Cardiac muscle cell (in vitro differentiated cells and primary cell): ENCODE measurements around the gene LPP. TPM values are rescaled to one million over a fixed set of nuclear protein-coding genes. Genes with fewer than 3 reads are reported as not detected.
A peak's percentile ranks its signal among the peaks of the same experiment; 100 is the strongest.

Experiments
- DNase-seq, 2 donors: peaks; one replicate each; pipeline versions ENCODE4 v3.0.0 to v3.0.0-alpha.2; 2010 to 2017; ENCODE audit warnings: low read depth in 1 of 2, low spot score in 1 of 2
- H3K27ac ChIP-seq: fragments of 200-600 bp; sonication (generic); 2 replicates; pipeline ENCODE4 v1.5.1; 2016
- H3K27me3 ChIP-seq: fragments of 200-600 bp; sonication (generic); 2 replicates; pipeline ENCODE4 v1.6.0; 2016; ENCODE audit warnings: control low read depth
- H3K36me3 ChIP-seq: fragments of 200-600 bp; sonication (generic); 2 replicates; pipeline ENCODE4 v1.5.1; 2016; ENCODE audit warnings: control low read depth
- H3K4me1 ChIP-seq: fragments of 200-600 bp; sonication (generic); 2 replicates; pipeline ENCODE4 v1.8.1; 2017; ENCODE audit warnings: low read depth, mild to moderate bottlenecking, mixed run types
- H3K4me3 ChIP-seq: fragments of 200-600 bp; sonication (generic); 2 replicates; pipeline ENCODE4 v1.5.1; 2016; ENCODE audit warnings: mild to moderate bottlenecking
- H3K9me3 ChIP-seq: fragments of 200-600 bp; sonication (generic); 2 replicates; pipeline ENCODE4 v1.5.1; 2017; ENCODE audit warnings: low read depth, mild to moderate bottlenecking, control low read depth
- polyA plus RNA-seq: library from polyadenylated mRNA; unstranded; fragments of >200 nt; fragmentation: Nextera tagmentation; extraction: Ambion mirVana; gene quantifications from 2 replicates; pipeline ENCODE4 v1.2.1, GENCODE V29; 2016
- total RNA-seq: library from RNA; depleted of rRNA; stranded (reverse); fragments of >200 nt; gene quantifications from 2 replicates; pipeline ENCODE4 v1.2.3, GENCODE V29; 2016
- TF ChIP-seq, protein P1 (sequence below): IDR thresholded peaks from 2 replicates; pipeline ENCODE4 v1.5.1; 2012; ENCODE audit warnings: low read depth, mild to moderate bottlenecking, low read length

LPP gene
- total and polyA plus RNA-seq, 2 experiments from 2014 or later = 21.4 to 45.2 TPM

DNA sequence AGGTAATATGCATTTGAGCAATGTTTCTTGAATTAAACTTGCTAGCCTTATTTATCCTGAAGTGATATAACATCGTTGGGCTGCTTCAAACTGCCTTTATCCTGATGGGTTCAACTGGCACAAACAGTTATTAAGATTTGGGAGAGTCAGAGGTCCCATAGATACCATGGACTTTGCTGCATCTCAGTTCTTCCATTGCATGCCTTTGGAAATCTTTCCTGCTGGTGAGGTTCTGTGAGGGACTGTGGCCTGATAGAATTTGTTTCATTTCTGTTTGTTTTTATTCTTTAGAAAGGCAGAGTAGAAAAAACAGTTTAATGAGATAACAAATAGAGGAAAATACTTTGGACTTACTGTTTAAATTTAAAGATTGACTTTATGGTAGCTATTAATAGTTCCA is 508.3 kb downstream of the LPP start:
- no peaks in the 10 kb centered on the region for H3K27me3 ChIP-seq
- DNase-seq = no peak
- H3K9me3 ChIP-seq = no peaks in the 10 kb centered on the region
- H3K4me1 ChIP-seq = no peaks in the 10 kb centered on the region
- TF ChIP-seq, protein P1, sequence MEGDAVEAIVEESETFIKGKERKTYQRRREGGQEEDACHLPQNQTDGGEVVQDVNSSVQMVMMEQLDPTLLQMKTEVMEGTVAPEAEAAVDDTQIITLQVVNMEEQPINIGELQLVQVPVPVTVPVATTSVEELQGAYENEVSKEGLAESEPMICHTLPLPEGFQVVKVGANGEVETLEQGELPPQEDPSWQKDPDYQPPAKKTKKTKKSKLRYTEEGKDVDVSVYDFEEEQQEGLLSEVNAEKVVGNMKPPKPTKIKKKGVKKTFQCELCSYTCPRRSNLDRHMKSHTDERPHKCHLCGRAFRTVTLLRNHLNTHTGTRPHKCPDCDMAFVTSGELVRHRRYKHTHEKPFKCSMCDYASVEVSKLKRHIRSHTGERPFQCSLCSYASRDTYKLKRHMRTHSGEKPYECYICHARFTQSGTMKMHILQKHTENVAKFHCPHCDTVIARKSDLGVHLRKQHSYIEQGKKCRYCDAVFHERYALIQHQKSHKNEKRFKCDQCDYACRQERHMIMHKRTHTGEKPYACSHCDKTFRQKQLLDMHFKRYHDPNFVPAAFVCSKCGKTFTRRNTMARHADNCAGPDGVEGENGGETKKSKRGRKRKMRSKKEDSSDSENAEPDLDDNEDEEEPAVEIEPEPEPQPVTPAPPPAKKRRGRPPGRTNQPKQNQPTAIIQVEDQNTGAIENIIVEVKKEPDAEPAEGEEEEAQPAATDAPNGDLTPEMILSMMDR = no peak
- no peak overlapping the region for H3K27ac ChIP-seq
- no peaks in the 10 kb centered on the region for H3K36me3 ChIP-seq
- no peak overlapping the region for H3K4me3 ChIP-seq

DNA sequence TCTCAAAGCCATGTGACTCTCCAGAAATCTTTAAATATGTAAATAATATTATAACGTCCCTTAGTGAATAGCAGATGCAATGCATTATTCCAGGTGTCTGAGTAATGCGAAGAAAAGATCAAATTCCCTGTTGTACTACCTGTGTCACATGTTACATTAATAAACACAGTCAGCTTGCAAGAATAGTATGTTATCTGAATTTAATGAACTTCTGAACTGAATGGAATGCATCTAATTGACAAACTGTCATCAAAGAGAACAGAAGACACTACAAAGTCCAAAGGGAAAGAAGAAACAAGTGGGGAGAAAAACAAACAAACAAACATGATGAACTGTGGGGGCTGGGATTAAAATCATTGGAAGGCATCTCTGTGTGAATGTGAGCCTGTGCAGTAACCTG is 508.8 kb downstream of the LPP start:
- H3K27me3 ChIP-seq = no peaks in the 10 kb centered on the region
- H3K4me1 ChIP-seq = no peaks in the 10 kb centered on the region
- no peaks in the 10 kb centered on the region for H3K9me3 ChIP-seq
- no peak overlapping the region for H3K4me3 ChIP-seq
- no peaks in the 10 kb centered on the region for H3K36me3 ChIP-seq
- TF ChIP-seq, protein P1 = no peak
- DNase-seq = no peak
- H3K27ac ChIP-seq = no peak overlapping the region

DNA sequence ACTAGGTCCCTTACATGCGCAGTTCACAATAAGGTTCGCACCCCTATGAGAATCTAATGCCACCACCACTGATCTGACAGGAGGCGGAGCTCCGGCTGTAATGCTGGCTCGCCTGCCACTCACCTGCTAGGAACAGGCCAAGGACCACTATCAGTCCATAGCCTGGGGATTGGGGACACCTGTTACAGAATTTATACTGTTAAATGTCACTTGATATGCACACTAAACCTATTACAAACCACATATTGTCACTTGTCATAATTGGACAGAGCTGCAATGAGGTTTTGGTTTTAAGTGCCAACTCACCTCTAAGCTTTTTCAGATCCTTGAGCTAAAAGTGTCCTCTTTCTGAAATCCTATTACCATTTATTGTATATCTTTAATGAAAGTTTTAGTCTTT is 509.9 kb downstream of the LPP start:
- TF ChIP-seq, protein P1 = no peak
- Histone ChIP-seq H3K4me3 (no peak overlapping the region), H3K4me1 (no peaks in the 10 kb centered on the region), H3K36me3 (no peaks in the 10 kb centered on the region), H3K9me3 (no peaks in the 10 kb centered on the region), H3K27ac (no peak overlapping the region), H3K27me3 (no peaks in the 10 kb centered on the region)
- no peak for DNase-seq

GRCh38 chr3:188664795-188665194 is 510.8 kb downstream of the LPP start:
- Histone ChIP-seq H3K9me3 (no peaks in the 10 kb centered on the region), H3K4me1 (no peaks in the 10 kb centered on the region), H3K27ac (no peak overlapping the region), H3K36me3 (no peaks in the 10 kb centered on the region), H3K27me3 (no peaks in the 10 kb centered on the region), H3K4me3 (no peak overlapping the region)
- DNase-seq = peak; percentile 6 to 32
- TF ChIP-seq, protein P1 = peak; percentile 32

- H3K4me1 ChIP-seq = peaks cover 7% of the 10 kb centered on the region
- H3K9me3 ChIP-seq = no peaks in the 10 kb centered on the region
- H3K27ac ChIP-seq = no peak overlapping the region
- no peaks in the 10 kb centered on the region for H3K27me3 ChIP-seq
- TF ChIP-seq, protein P1 = no peak
- H3K36me3 ChIP-seq = no peaks in the 10 kb centered on the region
- H3K4me3 ChIP-seq = no peak overlapping the region
- DNase-seq = no peak
Observed at GRCh38 chr3:188667926-188668325, 514.0 kb downstream of the LPP start.

DNA sequence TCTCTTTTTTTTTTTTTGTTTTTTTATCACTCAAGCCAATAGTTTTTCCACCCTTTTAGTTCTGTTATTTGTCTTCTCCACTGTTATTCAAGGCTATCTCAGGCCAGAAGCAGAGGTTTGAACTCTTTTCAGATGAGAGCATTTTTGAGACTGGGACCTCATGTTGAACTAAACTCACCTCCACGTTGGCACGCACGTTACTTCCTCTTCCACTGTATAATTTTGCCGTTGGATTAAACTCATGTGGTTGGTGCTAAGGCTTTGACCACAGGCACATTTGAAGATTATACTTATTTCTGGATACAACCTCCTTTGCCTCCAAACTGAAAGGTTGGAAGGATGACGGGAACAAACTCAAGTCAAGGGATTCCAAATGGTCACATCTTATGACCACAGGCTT is 516.5 kb downstream of the LPP start:
- H3K27me3 ChIP-seq = no peaks in the 10 kb centered on the region
- no peaks in the 10 kb centered on the region for H3K9me3 ChIP-seq
- no peak overlapping the region for H3K4me3 ChIP-seq
- TF ChIP-seq, protein P1 = no peak
- H3K27ac ChIP-seq = no peak overlapping the region
- H3K36me3 ChIP-seq = no peaks in the 10 kb centered on the region
- DNase-seq = no peak
- peaks cover 8% of the 10 kb centered on the region for H3K4me1 ChIP-seq
